ENCODE data around the gene STAG2.

The STAG2 gene

GRCh38 chrX:124018023-124018422 lies 56.5 kb downstream of the STAG2 start:
- H3K4me3 ChIP-seq (ENCODE audit: low read depth, low read length) = no peak overlapping the region
- TF ChIP-seq, protein P1, sequence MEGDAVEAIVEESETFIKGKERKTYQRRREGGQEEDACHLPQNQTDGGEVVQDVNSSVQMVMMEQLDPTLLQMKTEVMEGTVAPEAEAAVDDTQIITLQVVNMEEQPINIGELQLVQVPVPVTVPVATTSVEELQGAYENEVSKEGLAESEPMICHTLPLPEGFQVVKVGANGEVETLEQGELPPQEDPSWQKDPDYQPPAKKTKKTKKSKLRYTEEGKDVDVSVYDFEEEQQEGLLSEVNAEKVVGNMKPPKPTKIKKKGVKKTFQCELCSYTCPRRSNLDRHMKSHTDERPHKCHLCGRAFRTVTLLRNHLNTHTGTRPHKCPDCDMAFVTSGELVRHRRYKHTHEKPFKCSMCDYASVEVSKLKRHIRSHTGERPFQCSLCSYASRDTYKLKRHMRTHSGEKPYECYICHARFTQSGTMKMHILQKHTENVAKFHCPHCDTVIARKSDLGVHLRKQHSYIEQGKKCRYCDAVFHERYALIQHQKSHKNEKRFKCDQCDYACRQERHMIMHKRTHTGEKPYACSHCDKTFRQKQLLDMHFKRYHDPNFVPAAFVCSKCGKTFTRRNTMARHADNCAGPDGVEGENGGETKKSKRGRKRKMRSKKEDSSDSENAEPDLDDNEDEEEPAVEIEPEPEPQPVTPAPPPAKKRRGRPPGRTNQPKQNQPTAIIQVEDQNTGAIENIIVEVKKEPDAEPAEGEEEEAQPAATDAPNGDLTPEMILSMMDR (IDR thresholded peaks at IDR 0.05; ENCODE audit: control insufficient read depth, extremely low read depth, insufficient read depth) = 0 out of 2 replicates have a peak, but pooled peaks have one; percentile 6
- no peak for DNase-seq (ENCODE audit: low read depth)

- TF ChIP-seq, protein P1 (IDR thresholded peaks at IDR 0.05; ENCODE audit: control insufficient read depth, extremely low read depth, insufficient read depth) = no peak
- H3K4me3 ChIP-seq (ENCODE audit: low read depth, low read length) = no peak overlapping the region
- DNase-seq (ENCODE audit: low read depth) = no peak
These were observed 62.3 kb downstream of the STAG2 start for GRCh38 chrX:124023838-124024238.

- no peak for DNase-seq (ENCODE audit: low read depth)
- H3K4me3 ChIP-seq (ENCODE audit: low read depth, low read length) = no peak overlapping the region
- TF ChIP-seq, protein P1 (IDR thresholded peaks at IDR 0.05; ENCODE audit: control insufficient read depth, extremely low read depth, insufficient read depth) = no peak
These were observed 65.0 kb downstream of the STAG2 start for GRCh38 chrX:124026529-124026928.

DNA sequence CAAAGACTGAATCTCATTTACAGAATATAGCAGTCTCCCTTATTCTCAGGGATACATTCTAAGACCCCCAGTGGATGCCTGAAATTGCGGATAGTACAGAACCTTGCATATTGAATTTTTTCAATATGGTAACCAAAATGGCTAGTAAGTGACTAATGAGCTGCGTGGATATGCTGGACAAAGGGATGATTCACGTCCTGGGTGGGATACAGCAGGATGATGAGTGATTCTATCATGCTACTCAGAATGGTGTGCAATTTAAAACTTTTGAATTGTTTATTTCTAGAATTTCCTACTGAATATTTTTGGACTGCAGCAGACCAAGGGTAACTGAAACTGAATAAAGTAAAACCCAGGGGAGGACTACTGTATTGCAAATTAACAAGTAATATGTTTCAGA lies 66.7 kb downstream of the STAG2 start:
- no peak for DNase-seq (ENCODE audit: low read depth)
- no peak overlapping the region for H3K4me3 ChIP-seq (ENCODE audit: low read depth, low read length)
- TF ChIP-seq, protein P1 (IDR thresholded peaks at IDR 0.05; ENCODE audit: control insufficient read depth, extremely low read depth, insufficient read depth) = no peak

- TF ChIP-seq, protein P1 (IDR thresholded peaks at IDR 0.05; ENCODE audit: control insufficient read depth, extremely low read depth, insufficient read depth) = no peak
- H3K4me3 ChIP-seq (ENCODE audit: low read depth, low read length) = no peak overlapping the region
- DNase-seq (ENCODE audit: low read depth) = no peak
These were observed 69.0 kb downstream of the STAG2 start for GRCh38 chrX:124030520-124030919.

GRCh38 chrX:124033821-124034220 lies 72.3 kb downstream of the STAG2 start:
- TF ChIP-seq, protein P1 (IDR thresholded peaks at IDR 0.05; ENCODE audit: control insufficient read depth, extremely low read depth, insufficient read depth) = no peak
- no peak for DNase-seq (ENCODE audit: low read depth)
- H3K4me3 ChIP-seq (ENCODE audit: low read depth, low read length) = no peak overlapping the region

GRCh38 chrX:124035657-124036056 lies 74.2 kb downstream of the STAG2 start:
- no peak overlapping the region for H3K4me3 ChIP-seq (ENCODE audit: low read depth, low read length)
- TF ChIP-seq, protein P1 (IDR thresholded peaks at IDR 0.05; ENCODE audit: control insufficient read depth, extremely low read depth, insufficient read depth) = no peak
- no peak for DNase-seq (ENCODE audit: low read depth)
